SH-SY5Y (cell line): ENCODE measurements around the gene DOCK10.

ENCODE experiments used
- GATA2 ChIP-seq: IDR thresholded peaks from 2 replicates; pipeline ENCODE4 v1.6.1; 2011; ENCODE audit warnings: mild to moderate bottlenecking, low read depth, low read length
- GATA3 ChIP-seq: IDR thresholded peaks from 2 replicates; pipeline ENCODE4 v1.6.1; 2011; ENCODE audit warnings: low read depth, mild to moderate bottlenecking, low read length, moderate library complexity

- TF ChIP-seq GATA2 (no peak), GATA3 (no peak)
Observed at GRCh38 chr2:224865016-224865415, 177.3 kb downstream of the DOCK10 start.
